ENCODE measurements around the gene ZNF655. TPM values are rescaled to one million over a fixed set of nuclear protein-coding genes. Genes with fewer than 3 reads are reported as not detected.

Gene ZNF655
- total and polyA plus RNA-seq, 2 of the 8 experiments (the other 6 are each of a cell fraction or from before 2014, with no cell fraction given): 27.1 to 37.8 TPM

DNA sequence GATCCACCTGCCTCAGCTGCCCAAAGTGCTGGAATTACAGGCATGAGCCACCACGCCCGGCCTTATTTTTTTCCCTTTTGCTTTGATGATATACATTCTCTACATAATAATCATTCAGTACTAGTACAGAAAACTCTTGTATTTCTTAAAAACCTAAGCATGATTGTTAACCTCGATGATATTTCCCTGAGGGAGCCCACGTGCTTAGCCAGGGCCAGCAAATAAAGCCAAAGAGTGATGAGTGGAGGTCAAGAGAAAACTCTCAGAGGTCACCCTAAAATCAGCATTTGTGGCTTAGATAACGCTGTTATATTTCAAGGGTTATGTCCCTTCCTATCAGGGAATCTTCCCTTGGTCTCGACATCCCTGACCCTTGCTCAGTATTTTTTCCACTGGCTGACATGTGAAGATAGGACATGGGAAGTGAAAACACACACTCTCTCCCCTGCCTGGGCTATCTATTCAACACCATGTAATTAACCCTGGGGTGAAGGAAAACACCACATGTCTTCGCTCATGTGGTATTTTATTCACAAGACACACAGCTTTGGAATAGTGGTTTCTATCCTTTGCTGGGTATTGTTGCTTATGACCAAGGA, 19.1 kb upstream of the ZNF655 start (continued):
- TF ChIP-seq, protein P1, sequence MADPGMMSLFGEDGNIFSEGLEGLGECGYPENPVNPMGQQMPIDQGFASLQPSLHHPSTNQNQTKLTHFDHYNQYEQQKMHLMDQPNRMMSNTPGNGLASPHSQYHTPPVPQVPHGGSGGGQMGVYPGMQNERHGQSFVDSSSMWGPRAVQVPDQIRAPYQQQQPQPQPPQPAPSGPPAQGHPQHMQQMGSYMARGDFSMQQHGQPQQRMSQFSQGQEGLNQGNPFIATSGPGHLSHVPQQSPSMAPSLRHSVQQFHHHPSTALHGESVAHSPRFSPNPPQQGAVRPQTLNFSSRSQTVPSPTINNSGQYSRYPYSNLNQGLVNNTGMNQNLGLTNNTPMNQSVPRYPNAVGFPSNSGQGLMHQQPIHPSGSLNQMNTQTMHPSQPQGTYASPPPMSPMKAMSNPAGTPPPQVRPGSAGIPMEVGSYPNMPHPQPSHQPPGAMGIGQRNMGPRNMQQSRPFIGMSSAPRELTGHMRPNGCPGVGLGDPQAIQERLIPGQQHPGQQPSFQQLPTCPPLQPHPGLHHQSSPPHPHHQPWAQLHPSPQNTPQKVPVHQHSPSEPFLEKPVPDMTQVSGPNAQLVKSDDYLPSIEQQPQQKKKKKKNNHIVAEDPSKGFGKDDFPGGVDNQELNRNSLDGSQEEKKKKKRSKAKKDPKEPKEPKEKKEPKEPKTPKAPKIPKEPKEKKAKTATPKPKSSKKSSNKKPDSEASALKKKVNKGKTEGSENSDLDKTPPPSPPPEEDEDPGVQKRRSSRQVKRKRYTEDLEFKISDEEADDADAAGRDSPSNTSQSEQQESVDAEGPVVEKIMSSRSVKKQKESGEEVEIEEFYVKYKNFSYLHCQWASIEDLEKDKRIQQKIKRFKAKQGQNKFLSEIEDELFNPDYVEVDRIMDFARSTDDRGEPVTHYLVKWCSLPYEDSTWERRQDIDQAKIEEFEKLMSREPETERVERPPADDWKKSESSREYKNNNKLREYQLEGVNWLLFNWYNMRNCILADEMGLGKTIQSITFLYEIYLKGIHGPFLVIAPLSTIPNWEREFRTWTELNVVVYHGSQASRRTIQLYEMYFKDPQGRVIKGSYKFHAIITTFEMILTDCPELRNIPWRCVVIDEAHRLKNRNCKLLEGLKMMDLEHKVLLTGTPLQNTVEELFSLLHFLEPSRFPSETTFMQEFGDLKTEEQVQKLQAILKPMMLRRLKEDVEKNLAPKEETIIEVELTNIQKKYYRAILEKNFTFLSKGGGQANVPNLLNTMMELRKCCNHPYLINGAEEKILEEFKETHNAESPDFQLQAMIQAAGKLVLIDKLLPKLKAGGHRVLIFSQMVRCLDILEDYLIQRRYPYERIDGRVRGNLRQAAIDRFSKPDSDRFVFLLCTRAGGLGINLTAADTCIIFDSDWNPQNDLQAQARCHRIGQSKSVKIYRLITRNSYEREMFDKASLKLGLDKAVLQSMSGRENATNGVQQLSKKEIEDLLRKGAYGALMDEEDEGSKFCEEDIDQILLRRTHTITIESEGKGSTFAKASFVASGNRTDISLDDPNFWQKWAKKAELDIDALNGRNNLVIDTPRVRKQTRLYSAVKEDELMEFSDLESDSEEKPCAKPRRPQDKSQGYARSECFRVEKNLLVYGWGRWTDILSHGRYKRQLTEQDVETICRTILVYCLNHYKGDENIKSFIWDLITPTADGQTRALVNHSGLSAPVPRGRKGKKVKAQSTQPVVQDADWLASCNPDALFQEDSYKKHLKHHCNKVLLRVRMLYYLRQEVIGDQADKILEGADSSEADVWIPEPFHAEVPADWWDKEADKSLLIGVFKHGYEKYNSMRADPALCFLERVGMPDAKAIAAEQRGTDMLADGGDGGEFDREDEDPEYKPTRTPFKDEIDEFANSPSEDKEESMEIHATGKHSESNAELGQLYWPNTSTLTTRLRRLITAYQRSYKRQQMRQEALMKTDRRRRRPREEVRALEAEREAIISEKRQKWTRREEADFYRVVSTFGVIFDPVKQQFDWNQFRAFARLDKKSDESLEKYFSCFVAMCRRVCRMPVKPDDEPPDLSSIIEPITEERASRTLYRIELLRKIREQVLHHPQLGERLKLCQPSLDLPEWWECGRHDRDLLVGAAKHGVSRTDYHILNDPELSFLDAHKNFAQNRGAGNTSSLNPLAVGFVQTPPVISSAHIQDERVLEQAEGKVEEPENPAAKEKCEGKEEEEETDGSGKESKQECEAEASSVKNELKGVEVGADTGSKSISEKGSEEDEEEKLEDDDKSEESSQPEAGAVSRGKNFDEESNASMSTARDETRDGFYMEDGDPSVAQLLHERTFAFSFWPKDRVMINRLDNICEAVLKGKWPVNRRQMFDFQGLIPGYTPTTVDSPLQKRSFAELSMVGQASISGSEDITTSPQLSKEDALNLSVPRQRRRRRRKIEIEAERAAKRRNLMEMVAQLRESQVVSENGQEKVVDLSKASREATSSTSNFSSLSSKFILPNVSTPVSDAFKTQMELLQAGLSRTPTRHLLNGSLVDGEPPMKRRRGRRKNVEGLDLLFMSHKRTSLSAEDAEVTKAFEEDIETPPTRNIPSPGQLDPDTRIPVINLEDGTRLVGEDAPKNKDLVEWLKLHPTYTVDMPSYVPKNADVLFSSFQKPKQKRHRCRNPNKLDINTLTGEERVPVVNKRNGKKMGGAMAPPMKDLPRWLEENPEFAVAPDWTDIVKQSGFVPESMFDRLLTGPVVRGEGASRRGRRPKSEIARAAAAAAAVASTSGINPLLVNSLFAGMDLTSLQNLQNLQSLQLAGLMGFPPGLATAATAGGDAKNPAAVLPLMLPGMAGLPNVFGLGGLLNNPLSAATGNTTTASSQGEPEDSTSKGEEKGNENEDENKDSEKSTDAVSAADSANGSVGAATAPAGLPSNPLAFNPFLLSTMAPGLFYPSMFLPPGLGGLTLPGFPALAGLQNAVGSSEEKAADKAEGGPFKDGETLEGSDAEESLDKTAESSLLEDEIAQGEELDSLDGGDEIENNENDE (IDR thresholded peaks at IDR 0.05; ENCODE audit: insufficient replicate concordance, low read length): no peak
- no peak for TF ChIP-seq CTBP2 (IDR thresholded peaks at IDR 0.05; ENCODE audit: borderline replicate concordance, insufficient read depth, insufficient read length, low read length)
- TF ChIP-seq SP2 (IDR thresholded peaks at IDR 0.05; ENCODE audit: low read length): no peak
- no peak for TF ChIP-seq TCF12 (IDR thresholded peaks at IDR 0.05; ENCODE audit: low read depth, low read length)
- TF ChIP-seq YY1 (IDR thresholded peaks at IDR 0.05; ENCODE audit: low read depth, low read length): no peak
- TF ChIP-seq CHD1 (IDR thresholded peaks at IDR 0.05; ENCODE audit: low read depth, low read length): no peak
- no peak for TF ChIP-seq RAD21 (IDR thresholded peaks at IDR 0.05 in 1 of 2, conservative IDR thresholded peaks at IDR 0.05 in 1 of 2; ENCODE audit: low read depth in 2 of 2, low read length in 2 of 2)
- no peak for TF ChIP-seq CEBPB (IDR thresholded peaks at IDR 0.05; ENCODE audit: low read depth, low read length)
- TF ChIP-seq CBX8 (IDR thresholded peaks at IDR 0.05; ENCODE audit: borderline replicate concordance, low read depth, low read length): no peak
- TF ChIP-seq TAF7 (optimal IDR thresholded peaks at IDR 0.05; ENCODE audit: borderline replicate concordance, low read depth, low read length): no peak
- TF ChIP-seq KDM1A (IDR thresholded peaks at IDR 0.05; ENCODE audit: borderline replicate concordance, low read length): no peak

Measured in H1 (cell line).